Measurements from ENCODE around the gene SIDT2. TPM values are rescaled to one million over a fixed set of nuclear protein-coding genes. Genes with fewer than 3 reads are reported as not detected.

Gene SIDT2
- total RNA-seq, 1 experiment from 2014 or later, result 20.3 TPM

DNA sequence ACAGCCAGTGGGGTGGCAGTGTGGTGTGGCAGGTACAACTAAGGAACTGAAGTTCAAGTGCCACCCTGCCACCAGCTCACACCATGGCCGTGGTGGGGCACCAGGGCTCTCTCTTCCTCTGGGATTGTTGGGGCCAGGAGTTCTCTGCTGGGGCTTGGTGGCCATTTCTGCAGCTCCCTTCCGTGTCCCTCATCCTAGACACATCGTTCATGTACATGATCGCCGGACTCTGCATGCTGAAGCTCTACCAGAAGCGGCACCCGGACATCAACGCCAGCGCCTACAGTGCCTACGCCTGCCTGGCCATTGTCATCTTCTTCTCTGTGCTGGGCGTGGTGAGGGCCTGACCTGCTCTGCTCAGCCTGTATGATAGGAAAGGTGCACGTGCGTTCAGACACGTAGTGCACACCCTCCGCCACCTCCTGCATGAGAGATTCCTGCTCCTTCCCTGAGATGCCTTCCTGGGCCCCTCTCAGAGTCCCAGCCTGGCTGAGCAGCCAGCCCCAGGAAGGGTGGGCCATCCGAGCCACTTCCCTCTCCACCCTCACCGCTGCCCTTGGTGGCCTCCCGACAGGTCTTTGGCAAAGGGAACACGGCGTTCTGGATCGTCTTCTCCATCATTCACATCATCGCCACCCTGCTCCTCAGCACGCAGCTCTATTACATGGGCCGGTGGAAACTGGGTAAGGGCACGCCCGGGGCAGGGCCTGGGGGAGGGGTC is 13.3 kb downstream of the SIDT2 start:
- TF ChIP-seq EZH2 (IDR thresholded peaks at IDR 0.05; ENCODE audit: low read depth), result no peak
- TF ChIP-seq, protein P1, sequence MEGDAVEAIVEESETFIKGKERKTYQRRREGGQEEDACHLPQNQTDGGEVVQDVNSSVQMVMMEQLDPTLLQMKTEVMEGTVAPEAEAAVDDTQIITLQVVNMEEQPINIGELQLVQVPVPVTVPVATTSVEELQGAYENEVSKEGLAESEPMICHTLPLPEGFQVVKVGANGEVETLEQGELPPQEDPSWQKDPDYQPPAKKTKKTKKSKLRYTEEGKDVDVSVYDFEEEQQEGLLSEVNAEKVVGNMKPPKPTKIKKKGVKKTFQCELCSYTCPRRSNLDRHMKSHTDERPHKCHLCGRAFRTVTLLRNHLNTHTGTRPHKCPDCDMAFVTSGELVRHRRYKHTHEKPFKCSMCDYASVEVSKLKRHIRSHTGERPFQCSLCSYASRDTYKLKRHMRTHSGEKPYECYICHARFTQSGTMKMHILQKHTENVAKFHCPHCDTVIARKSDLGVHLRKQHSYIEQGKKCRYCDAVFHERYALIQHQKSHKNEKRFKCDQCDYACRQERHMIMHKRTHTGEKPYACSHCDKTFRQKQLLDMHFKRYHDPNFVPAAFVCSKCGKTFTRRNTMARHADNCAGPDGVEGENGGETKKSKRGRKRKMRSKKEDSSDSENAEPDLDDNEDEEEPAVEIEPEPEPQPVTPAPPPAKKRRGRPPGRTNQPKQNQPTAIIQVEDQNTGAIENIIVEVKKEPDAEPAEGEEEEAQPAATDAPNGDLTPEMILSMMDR (conservative IDR thresholded peaks at IDR 0.05), result no peak
- Histone ChIP-seq H3F3A (ENCODE audit: insufficient read depth, low read depth) (no peaks in the 10 kb centered on the region), H3K4me2 (no peak overlapping the region), H3K4me3 (no peak overlapping the region), H3K4me1 (replicated peaks; ENCODE audit: insufficient read depth) (no peaks in the 10 kb centered on the region), H2AFZ (no peak overlapping the region), H3K27ac (no peak overlapping the region), H4K20me1 (ENCODE audit: insufficient read depth) (no peaks in the 10 kb centered on the region; the same call in 1 of the 2 replicates), H3K9me2 (ENCODE audit: insufficient read depth) (no peaks in the 10 kb centered on the region), H3K79me2 (ENCODE audit: low read depth) (no peaks in the 10 kb centered on the region), H3K36me3 (ENCODE audit: low read depth) (no peaks in the 10 kb centered on the region), H3K9me3 (ENCODE audit: insufficient read depth, low read depth) (no peaks in the 10 kb centered on the region), H3K27me3 (ENCODE audit: insufficient read depth, low read depth) (no peaks in the 10 kb centered on the region)
- no peak for DNase-seq
- no TSS peak for BruUV-seq (replicated peaks)
- intact Hi-C loops (cut with micrococcal nuclease; ENCODE audit: unreplicated experiment), result no loop called here
- POLR2A ChIA-PET (ENCODE audit: unreplicated experiment), result no interaction called here
- CTCF ChIA-PET, result no interaction called here

- no peak for DNase-seq
Observed at GRCh38 chr11:117192401-117192875, 13.9 kb downstream of the SIDT2 start.

DNA sequence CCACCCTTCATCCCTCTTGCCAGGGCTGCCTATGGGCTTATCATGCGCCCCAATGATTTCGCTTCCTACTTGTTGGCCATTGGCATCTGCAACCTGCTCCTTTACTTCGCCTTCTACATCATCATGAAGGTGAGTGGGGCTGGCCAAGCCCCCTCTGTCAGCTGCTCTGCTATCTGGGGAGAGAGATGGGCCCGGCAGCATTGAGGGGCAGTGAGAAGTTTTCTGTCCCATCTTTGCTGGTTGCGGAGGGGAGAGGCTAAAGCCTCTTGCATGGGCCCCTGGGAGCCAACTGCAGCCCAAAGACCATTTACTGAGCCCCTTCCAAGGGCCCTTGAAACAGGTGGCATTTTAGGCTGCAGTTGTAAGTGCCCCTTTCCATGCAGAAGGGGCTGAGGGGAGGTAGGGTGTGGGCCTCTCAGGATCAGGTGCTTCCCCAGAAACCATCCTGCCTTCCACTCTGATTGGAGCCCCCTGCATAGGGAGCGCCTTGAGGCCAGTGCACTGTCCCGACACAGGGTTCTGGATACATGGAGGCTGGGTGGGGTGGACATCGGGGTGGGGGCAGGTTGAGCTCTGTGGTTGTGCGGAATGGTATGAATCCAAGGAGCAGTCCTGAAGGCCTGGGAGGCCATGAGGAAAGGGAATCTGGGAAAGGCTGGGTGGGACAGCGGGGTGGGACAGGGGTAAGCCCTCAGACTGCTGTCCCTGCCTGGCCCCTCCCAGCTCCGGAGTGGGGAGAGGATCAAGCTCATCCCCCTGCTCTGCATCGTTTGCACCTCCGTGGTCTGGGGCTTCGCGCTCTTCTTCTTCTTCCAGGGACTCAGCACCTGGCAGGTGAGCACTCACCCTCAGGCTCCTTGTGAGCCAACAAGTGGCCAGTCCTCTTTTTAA is 14.8 kb downstream of the SIDT2 start:
- Histone ChIP-seq H3K4me1 (replicated peaks; ENCODE audit: insufficient read depth) (no peaks in the 10 kb centered on the region), H2AFZ (no peak overlapping the region), H4K20me1 (ENCODE audit: insufficient read depth) (no peaks in the 10 kb centered on the region; the same call in 1 of the 2 replicates), H3K9me2 (ENCODE audit: insufficient read depth) (no peaks in the 10 kb centered on the region), H3F3A (ENCODE audit: insufficient read depth, low read depth) (no peaks in the 10 kb centered on the region), H3K36me3 (ENCODE audit: low read depth) (no peaks in the 10 kb centered on the region), H3K27me3 (ENCODE audit: insufficient read depth, low read depth) (no peaks in the 10 kb centered on the region), H3K4me3 (no peak overlapping the region), H3K4me2 (no peak overlapping the region), H3K27ac (no peak overlapping the region), H3K79me2 (ENCODE audit: low read depth) (no peaks in the 10 kb centered on the region), H3K9me3 (ENCODE audit: insufficient read depth, low read depth) (no peaks in the 10 kb centered on the region)
- no TSS peak for BruUV-seq (replicated peaks)
- ChIA-PET CTCF (no interaction called here), POLR2A (ENCODE audit: unreplicated experiment) (no interaction called here)
- intact Hi-C loops (cut with micrococcal nuclease; ENCODE audit: unreplicated experiment), result no loop called here
- no peak for TF ChIP-seq EZH2 (IDR thresholded peaks at IDR 0.05; ENCODE audit: low read depth)
- TF ChIP-seq, protein P1 (conservative IDR thresholded peaks at IDR 0.05), result no peak
- DNase-seq, result no peak

More at GRCh38 chr11:117192401-117192875, 13.9 kb downstream of the SIDT2 start:
- Histone ChIP-seq H3K36me3 (ENCODE audit: low read depth) (no peaks in the 10 kb centered on the region), H3K9me3 (ENCODE audit: insufficient read depth, low read depth) (no peaks in the 10 kb centered on the region), H3K4me1 (replicated peaks; ENCODE audit: insufficient read depth) (no peaks in the 10 kb centered on the region), H3F3A (ENCODE audit: insufficient read depth, low read depth) (no peaks in the 10 kb centered on the region), H3K79me2 (ENCODE audit: low read depth) (no peaks in the 10 kb centered on the region), H3K4me2 (no peak overlapping the region), H3K27me3 (ENCODE audit: insufficient read depth, low read depth) (no peaks in the 10 kb centered on the region), H3K4me3 (no peak overlapping the region), H2AFZ (no peak overlapping the region), H3K27ac (no peak overlapping the region), H4K20me1 (ENCODE audit: insufficient read depth) (no peaks in the 10 kb centered on the region; the same call in 1 of the 2 replicates), H3K9me2 (ENCODE audit: insufficient read depth) (no peaks in the 10 kb centered on the region)
- BruUV-seq (replicated peaks), result no TSS peak
- ChIA-PET CTCF (no interaction called here), POLR2A (ENCODE audit: unreplicated experiment) (no interaction called here)
- no peak for TF ChIP-seq EZH2 (IDR thresholded peaks at IDR 0.05; ENCODE audit: low read depth)
- TF ChIP-seq, protein P1 (conservative IDR thresholded peaks at IDR 0.05), result no peak
- intact Hi-C loops (cut with micrococcal nuclease; ENCODE audit: unreplicated experiment), result no loop called here
